ENCODE data around the gene SCN2B.

DNA sequence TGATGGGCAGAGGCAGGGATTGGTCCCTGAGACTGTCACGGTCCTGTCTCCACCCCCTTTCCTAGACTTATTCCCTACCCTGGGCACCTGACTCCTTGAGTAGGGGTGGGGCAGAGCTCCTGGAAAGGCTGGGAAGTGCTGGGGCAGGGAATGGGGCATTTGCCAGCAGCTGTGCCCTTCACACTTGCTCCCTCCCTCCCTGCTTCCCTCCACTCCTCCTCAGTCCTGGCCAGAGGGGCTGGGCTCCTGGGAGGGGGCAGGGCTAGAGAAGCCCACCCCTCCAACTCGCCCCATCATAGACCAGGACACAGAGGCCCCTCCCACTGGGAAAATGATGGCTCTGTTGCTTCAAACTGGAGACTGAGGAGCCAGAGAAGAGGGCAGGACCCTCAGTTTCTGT, 11.6 kb downstream of the SCN2B start:
- TF ChIP-seq, protein P1, sequence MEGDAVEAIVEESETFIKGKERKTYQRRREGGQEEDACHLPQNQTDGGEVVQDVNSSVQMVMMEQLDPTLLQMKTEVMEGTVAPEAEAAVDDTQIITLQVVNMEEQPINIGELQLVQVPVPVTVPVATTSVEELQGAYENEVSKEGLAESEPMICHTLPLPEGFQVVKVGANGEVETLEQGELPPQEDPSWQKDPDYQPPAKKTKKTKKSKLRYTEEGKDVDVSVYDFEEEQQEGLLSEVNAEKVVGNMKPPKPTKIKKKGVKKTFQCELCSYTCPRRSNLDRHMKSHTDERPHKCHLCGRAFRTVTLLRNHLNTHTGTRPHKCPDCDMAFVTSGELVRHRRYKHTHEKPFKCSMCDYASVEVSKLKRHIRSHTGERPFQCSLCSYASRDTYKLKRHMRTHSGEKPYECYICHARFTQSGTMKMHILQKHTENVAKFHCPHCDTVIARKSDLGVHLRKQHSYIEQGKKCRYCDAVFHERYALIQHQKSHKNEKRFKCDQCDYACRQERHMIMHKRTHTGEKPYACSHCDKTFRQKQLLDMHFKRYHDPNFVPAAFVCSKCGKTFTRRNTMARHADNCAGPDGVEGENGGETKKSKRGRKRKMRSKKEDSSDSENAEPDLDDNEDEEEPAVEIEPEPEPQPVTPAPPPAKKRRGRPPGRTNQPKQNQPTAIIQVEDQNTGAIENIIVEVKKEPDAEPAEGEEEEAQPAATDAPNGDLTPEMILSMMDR (conservative IDR thresholded peaks at IDR 0.05; ENCODE audit: low read length), result no peak
- TF ChIP-seq EZH2phosphoT487 (IDR thresholded peaks at IDR 0.05; ENCODE audit: borderline replicate concordance, low read depth, low read length), result no peak
